GM12873 (cell line): ENCODE data around the gene KRTAP10-11.
"Not testable (repeated sequence)": the region's sequence is repeated elsewhere in the genome, so short reads cannot be mapped to it uniquely, and the experiment has no call there.

Experiments
- CTCF ChIP-seq: IDR thresholded peaks from 2 replicates; pipeline ENCODE4 v1.5.1; 2012; ENCODE audit warnings: low read depth, mild to moderate bottlenecking, moderate library complexity, low read length, control low read depth; ENCODE audit not compliant: insufficient read depth; ENCODE audit errors: missing control alignments

Gene KRTAP10-11

GRCh38 chr21:44646366-44647221 lies at the start of gene KRTAP10-11:
KRTAP10-11 (plus strand) TSS chr21:44646414; CDS start chr21:44646459, 45 bp downstream.
- TF ChIP-seq CTCF, result not testable (repeated sequence)

GRCh38 chr21:44598061-44598460 lies 48.2 kb upstream of the KRTAP10-11 start:
- no peak for TF ChIP-seq CTCF

GRCh38 chr21:44599264-44600029 lies 46.8 kb upstream of the KRTAP10-11 start:
- TF ChIP-seq CTCF, result no peak

GRCh38 chr21:44600118-44600978 lies 45.9 kb upstream of the KRTAP10-11 start, which contains the start of gene KRTAP10-7:
KRTAP10-7 (plus strand) TSS chr21:44600597; CDS start chr21:44600622, 25 bp downstream.
- not testable (repeated sequence) for TF ChIP-seq CTCF

- TF ChIP-seq CTCF, result no peak
These were observed 44.4 kb upstream of the KRTAP10-11 start for GRCh38 chr21:44601596-44602462.

- TF ChIP-seq CTCF, result no peak
These were observed 43.8 kb upstream of the KRTAP10-11 start for GRCh38 chr21:44602463-44602850.
